Thoracic aorta (tissue), 2 donors: Measurements from ENCODE around the gene SKIC8. TPM values are rescaled to one million over a fixed set of nuclear protein-coding genes. Genes with fewer than 3 reads are reported as not detected.

ENCODE experiments used
- ATAC-seq: fragments of 150-250 bp; one replicate; pipeline ENCODE4 v1.8.0; 2017; ENCODE audit warnings: low read depth; ENCODE audit not compliant: insufficient number of reproducible peaks, low FRiP score
- DNase-seq: peaks from one replicate; pipeline ENCODE4 v3.0.0-alpha.2; 2020; ENCODE audit warnings: low spot score
- H3K27ac ChIP-seq, 2 donors: fragments of 200-600 bp; sonication (generic); 1 replicate in 1 of 2; 2 replicates in 1 of 2; pipeline ENCODE4 v1.5.1; 2016; ENCODE audit warnings: mild to moderate bottlenecking in 2 of 2, moderate library complexity in 2 of 2
- H3K27me3 ChIP-seq: fragments of 200-600 bp; sonication (generic); replicated peaks from 2 replicates; pipeline ENCODE4 v1.6.0; 2016; ENCODE audit warnings: mild to moderate bottlenecking; ENCODE audit not compliant: insufficient read depth
- H3K36me3 ChIP-seq: fragments of 200-600 bp; sonication (generic); one replicate; pipeline ENCODE4 v1.5.1; 2016
- H3K4me1 ChIP-seq, 2 donors: fragments of 200-600 bp; sonication (generic); 1 replicate in 1 of 2; 2 replicates in 1 of 2; pipeline versions ENCODE4 v1.5.1 to v1.6.0; 2016; ENCODE audit warnings: low read depth in 2 of 2, mild to moderate bottlenecking in 1 of 2; ENCODE audit not compliant: control insufficient read depth in 1 of 2
- H3K4me3 ChIP-seq: fragments of 200-600 bp; sonication (generic); 2 replicates; pipeline ENCODE4 v1.5.1; 2016; ENCODE audit warnings: mild to moderate bottlenecking
- H3K9me3 ChIP-seq: fragments of 200-600 bp; sonication (generic); 2 replicates; pipeline ENCODE4 v1.5.1; 2016
- total RNA-seq, 2 donors: library from RNA; depleted of rRNA; stranded (reverse); fragments of >200 nt; gene quantifications; one replicate each; pipeline versions ENCODE4 v1.1.0 to v1.2.3, GENCODE V29; 2016
- TF ChIP-seq, protein P1 (sequence below): fragments of 200-600 bp; sonication (generic); IDR thresholded peaks from one replicate; pipeline ENCODE4 v1.5.1; 2019; ENCODE audit warnings: antibody characterized with exemption

SKIC8 gene
- total RNA-seq, 2 donors from 2014 or later, result 41.6 to 74.2 TPM

DNA sequence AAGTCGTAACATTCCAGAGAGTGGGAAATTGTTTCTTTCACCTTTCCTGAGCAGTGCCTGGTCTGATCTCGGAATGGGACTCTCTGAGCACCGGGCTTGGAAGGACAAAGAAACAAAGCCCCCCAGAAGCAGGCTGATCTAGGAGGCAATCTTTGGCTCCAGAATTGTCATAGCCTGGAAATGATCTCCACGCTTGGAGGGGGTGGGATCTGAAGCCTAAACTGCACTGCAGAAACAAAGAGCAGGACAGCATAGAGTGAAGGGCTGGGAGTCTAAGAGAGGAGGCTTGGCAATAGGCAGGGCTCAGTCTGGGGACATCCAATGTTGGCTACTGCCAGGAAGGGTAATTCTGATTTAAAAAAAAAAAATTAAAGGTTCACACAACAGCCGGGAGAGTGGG lies 42.6 kb upstream of the SKIC8 start:
- ATAC-seq, result no peak

DNA sequence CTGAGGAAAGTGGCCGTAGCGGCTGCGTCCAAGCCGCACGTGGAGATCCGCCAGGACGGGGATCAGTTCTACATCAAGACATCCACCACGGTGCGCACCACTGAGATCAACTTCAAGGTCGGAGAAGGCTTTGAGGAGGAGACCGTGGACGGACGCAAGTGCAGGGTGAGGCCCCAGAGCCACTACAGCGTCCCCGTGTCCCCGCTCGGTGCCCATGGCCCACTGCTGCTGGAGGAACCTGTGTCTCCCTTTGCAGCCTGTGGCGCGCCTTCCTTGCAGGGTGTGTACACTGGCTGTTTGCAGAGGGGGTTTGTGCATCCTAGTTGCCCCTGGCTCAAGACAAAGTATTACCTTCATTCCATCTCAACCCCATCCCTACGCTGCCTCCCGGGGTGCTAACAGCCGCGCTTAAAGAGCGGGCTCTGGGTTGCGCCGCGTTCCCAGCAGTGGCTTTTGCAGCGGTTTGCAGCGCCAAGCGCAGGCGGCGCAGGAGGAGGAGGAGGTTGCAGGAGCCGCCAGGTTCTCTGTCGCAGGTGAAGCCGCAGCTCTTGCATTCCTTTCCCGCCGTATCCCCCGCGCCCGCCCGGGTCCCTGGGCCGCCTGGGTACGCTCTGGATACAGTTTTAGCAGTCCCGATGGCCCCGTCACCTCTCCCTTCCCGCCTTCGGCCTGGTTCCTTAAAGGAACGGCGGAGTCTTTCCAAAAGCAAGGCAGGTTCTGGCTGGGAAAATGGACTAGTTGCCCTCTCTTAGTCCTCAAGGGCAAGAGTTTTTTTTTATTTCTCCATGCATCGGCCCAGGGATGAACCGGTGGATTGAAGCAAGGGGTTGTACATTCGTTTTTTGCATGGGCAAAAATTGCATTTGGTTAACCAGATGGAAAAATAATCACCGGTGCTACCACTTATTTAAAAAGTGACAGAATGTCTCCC lies 41.9 kb upstream of the SKIC8 start:
- Histone ChIP-seq H3K4me1 (no peaks in the 10 kb centered on the region), H3K27me3 (no peaks in the 10 kb centered on the region), H3K36me3 (no peaks in the 10 kb centered on the region), H3K4me3 (no peak overlapping the region), H3K9me3 (no peaks in the 10 kb centered on the region), H3K27ac (no peak overlapping the region)
- DNase-seq (no peak), ATAC-seq (no peak)
- TF ChIP-seq, protein P1, sequence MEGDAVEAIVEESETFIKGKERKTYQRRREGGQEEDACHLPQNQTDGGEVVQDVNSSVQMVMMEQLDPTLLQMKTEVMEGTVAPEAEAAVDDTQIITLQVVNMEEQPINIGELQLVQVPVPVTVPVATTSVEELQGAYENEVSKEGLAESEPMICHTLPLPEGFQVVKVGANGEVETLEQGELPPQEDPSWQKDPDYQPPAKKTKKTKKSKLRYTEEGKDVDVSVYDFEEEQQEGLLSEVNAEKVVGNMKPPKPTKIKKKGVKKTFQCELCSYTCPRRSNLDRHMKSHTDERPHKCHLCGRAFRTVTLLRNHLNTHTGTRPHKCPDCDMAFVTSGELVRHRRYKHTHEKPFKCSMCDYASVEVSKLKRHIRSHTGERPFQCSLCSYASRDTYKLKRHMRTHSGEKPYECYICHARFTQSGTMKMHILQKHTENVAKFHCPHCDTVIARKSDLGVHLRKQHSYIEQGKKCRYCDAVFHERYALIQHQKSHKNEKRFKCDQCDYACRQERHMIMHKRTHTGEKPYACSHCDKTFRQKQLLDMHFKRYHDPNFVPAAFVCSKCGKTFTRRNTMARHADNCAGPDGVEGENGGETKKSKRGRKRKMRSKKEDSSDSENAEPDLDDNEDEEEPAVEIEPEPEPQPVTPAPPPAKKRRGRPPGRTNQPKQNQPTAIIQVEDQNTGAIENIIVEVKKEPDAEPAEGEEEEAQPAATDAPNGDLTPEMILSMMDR, result no peak

More for the DNA sequence above, 42.6 kb upstream of the SKIC8 start:
- Histone ChIP-seq H3K36me3 (no peaks in the 10 kb centered on the region), H3K4me1 (no peaks in the 10 kb centered on the region), H3K27me3 (no peaks in the 10 kb centered on the region), H3K4me3 (no peak overlapping the region), H3K27ac (no peak overlapping the region), H3K9me3 (no peaks in the 10 kb centered on the region)
- DNase-seq, result no peak
- TF ChIP-seq, protein P1, result no peak

DNA sequence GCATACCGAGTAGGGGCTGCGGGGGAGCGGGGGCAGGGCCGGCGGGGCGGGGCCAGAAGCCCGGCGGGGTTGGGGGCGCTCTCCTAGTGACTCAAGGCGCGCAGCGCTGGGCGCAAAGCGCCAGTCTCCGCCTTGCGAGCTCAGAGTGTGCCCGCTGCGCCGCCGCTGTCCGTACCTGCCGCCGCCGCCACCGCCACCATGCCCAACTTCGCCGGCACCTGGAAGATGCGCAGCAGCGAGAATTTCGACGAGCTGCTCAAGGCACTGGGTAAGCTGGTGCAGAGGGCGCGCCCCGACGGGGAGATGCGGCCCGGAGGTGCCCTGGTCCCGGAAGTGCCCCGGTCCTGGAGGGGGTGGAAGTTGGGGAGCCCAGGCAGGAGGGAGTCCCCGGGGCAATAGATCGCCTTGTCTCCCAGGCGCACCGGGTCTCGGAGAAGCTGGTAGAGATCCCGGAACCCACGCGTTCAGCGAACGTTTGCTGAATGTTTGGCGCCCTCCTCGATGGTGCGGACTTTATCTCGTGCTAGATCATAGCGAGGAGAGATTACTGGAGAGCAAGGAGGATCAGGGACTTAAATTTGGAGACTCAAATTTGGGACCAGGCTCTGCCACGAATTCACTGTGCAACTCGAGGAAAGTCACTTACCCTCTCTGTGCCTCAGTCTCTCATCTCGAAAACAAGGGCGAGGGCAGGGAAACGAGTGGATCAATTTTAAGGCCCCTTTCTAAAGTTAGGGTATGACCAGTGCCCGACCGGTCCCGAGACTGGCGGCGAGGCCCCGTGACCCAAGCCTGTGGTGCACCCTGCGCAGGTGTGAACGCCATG lies 41.0 kb upstream of the SKIC8 start, which contains the start of gene CRABP1:
CRABP1 (plus strand) TSS at position 123 of the 826 bp plus-strand sequence; CDS start at position 199, 76 bp downstream.
- ATAC-seq (no peak), DNase-seq (no peak)
- no peaks in the 10 kb centered on the region for H3K36me3 ChIP-seq
- H3K4me3 ChIP-seq, result no peak within 1 kb of the TSS
- no peak within 1 kb of the TSS for H3K27ac ChIP-seq
- H3K27me3 ChIP-seq, result no peaks in the 10 kb centered on the region
- TF ChIP-seq, protein P1, result no peak
- no peaks in the 10 kb centered on the region for H3K9me3 ChIP-seq
- H3K4me1 ChIP-seq, result no peaks in the 10 kb centered on the region

DNA sequence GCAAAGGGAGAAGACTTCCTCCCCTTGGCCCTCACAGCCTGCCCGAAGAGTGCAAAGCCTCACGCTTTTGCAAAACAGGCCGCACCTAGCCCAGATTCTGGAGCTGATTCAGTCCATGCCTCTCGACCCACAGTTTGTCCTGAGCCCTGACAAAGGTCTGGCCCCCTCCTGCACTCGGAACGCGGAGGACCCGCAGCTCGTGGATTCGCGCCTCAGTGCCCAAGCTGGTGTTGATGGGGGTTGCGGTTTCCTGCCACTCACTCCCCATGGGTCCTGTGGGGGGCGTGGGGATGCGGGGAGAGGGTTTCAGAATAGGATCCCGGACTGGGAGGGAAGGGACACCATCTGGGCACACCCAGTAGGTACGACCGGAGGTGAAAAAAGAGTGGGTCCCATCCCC lies 40.1 kb upstream of the SKIC8 start:
- DNase-seq (no peak), ATAC-seq (no peak)
- TF ChIP-seq, protein P1, result no peak
- no peaks in the 10 kb centered on the region for H3K27me3 ChIP-seq
- no peak overlapping the region for H3K4me3 ChIP-seq
- no peaks in the 10 kb centered on the region for H3K9me3 ChIP-seq
- no peaks in the 10 kb centered on the region for H3K36me3 ChIP-seq
- no peaks in the 10 kb centered on the region for H3K4me1 ChIP-seq
- no peak overlapping the region for H3K27ac ChIP-seq

DNA sequence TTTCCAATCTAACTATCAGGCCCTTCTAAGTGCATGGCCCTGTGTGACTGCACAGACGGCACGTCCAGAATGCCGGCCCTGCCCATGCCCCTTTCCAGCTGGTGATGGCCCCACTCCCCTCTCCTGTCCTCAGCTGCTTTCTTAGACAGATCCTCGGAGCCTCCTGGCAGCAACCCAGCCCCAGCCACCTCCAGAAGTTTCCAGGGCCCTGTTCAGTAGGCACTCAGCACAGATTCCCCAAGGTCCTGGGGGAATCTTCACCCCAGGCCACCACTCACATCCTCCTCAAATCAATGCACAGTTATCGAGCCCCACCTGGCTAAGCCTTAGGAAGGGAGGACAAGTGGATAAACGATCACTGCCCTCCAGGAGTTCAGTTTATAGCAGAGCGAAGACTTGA lies 39.4 kb upstream of the SKIC8 start:
- no peaks in the 10 kb centered on the region for H3K27me3 ChIP-seq
- no peak overlapping the region for H3K27ac ChIP-seq
- no peaks in the 10 kb centered on the region for H3K4me1 ChIP-seq
- TF ChIP-seq, protein P1, result no peak
- H3K36me3 ChIP-seq, result no peaks in the 10 kb centered on the region
- ATAC-seq (no peak), DNase-seq (no peak)
- H3K9me3 ChIP-seq, result no peaks in the 10 kb centered on the region
- no peak overlapping the region for H3K4me3 ChIP-seq
